WTC11 (cell line): Measurements from ENCODE around the gene KCNIP4.

Source experiments
- E2F5 ChIP-seq: sonication (generic); formaldehyde crosslinking; IDR thresholded peaks from 2 replicates; pipeline ENCODE4 v1.8.1; 2022; ENCODE audit warnings: mild to moderate bottlenecking, moderate library complexity, missing genetic modification reagents
- JUN ChIP-seq: sonication (generic); formaldehyde crosslinking; IDR thresholded peaks from 2 replicates; pipeline ENCODE4 v1.8.0; 2023; ENCODE audit warnings: mild to moderate bottlenecking, missing genetic modification reagents
- MAX ChIP-seq: sonication (generic); formaldehyde crosslinking; IDR thresholded peaks from 2 replicates; pipeline ENCODE4 v1.8.0; 2022; ENCODE audit warnings: mild to moderate bottlenecking, missing genetic modification reagents
- MYBL2 ChIP-seq: sonication (generic); formaldehyde crosslinking; IDR thresholded peaks from 2 replicates; pipeline ENCODE4 v1.8.1; 2023; ENCODE audit warnings: mild to moderate bottlenecking, moderate library complexity, missing genetic modification reagents
- RELA ChIP-seq: sonication (generic); formaldehyde crosslinking; IDR thresholded peaks from 2 replicates; pipeline ENCODE4 v1.8.1; 2022; ENCODE audit warnings: missing genetic modification reagents, mild to moderate bottlenecking, borderline replicate concordance
- STAT6 ChIP-seq: sonication (generic); formaldehyde crosslinking; conservative IDR thresholded peaks from 2 replicates; pipeline ENCODE4 v1.8.1; 2023; ENCODE audit warnings: mild to moderate bottlenecking, low read depth, missing genetic modification reagents, moderate library complexity
- USF2 ChIP-seq: sonication (generic); formaldehyde crosslinking; IDR thresholded peaks from 2 replicates; pipeline ENCODE4 v1.8.1; 2023; ENCODE audit warnings: mild to moderate bottlenecking, missing genetic modification reagents, moderate library complexity
- ZNF121 ChIP-seq: sonication (generic); formaldehyde crosslinking; IDR thresholded peaks from 2 replicates; pipeline ENCODE4 v1.8.0; 2023; ENCODE audit warnings: missing genetic modification reagents
- ZNF423 ChIP-seq: fragments of 250-450 bp; sonication (Bioruptor Pico); IDR thresholded peaks from 2 replicates; pipeline ENCODE4 v2.1.2; 2022; ENCODE audit warnings: mild to moderate bottlenecking, moderate library complexity
- TF ChIP-seq, protein P1 (sequence below): sonication (generic); formaldehyde crosslinking; IDR thresholded peaks from 2 replicates; pipeline ENCODE4 v1.8.0; 2022; ENCODE audit warnings: mild to moderate bottlenecking, missing genetic modification reagents
- TF ChIP-seq, protein P2 (sequence below): fragments of 200-600 bp; IDR thresholded peaks from 2 replicates; pipeline ENCODE4 v1.8.0; 2022; ENCODE audit warnings: antibody characterized with exemption
- TF ChIP-seq, protein P3 (sequence below): sonication (generic); formaldehyde crosslinking; IDR thresholded peaks from 2 replicates; pipeline ENCODE4 v1.8.0; 2023; ENCODE audit warnings: mild to moderate bottlenecking, missing genetic modification reagents
- TF ChIP-seq, protein P4 (sequence below): sonication (generic); formaldehyde crosslinking; IDR thresholded peaks from 2 replicates; pipeline ENCODE4 v1.8.1; 2022; ENCODE audit warnings: low read depth, mild to moderate bottlenecking, moderate library complexity, missing genetic modification reagents, borderline replicate concordance

DNA sequence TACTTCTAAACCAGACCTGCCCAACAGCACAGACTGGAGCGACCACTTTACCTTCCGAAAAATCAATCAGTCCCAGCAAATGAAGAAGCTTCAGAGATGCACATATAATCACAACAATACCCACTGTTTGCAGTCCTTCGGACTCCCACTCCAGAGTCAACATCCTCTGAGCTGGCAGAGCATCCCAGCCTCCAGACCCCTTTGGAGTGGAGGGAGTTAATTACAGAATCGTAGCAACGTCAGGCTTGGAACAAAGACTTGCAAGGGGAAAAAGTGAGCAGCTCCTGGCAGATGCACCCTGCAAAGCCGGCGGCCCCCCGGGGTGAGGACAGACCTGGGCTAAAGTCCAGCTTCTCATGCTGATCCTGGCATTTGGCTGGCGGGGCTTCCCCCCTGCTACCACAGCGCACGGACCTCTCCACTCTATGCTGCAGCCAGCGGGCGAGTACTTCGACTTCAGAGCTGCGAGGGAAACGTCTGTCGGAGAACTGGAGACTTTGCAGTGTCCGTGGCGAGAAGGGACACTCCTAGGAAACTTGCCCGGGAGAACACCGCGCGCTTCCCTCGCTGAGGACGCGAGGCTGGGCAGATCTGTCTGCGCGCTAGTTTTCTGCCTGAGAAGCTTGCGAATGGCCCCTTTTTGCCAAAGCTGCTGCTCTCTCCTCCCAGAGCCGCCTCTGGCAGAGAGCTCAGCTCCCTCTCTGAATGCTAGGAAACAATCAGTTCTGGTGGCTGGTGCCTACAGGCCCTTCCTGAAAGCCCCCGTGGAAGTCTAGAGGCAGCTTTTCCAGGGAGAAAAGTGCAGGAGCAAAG, 964.6 kb downstream of the KCNIP4 start:
- TF ChIP-seq E2F5 (CRISPR knock-in tag) (no peak), MYBL2 (CRISPR knock-in tag) (no peak), MAX (peak; percentile 18; the same call in 1 of the 2 replicates), RELA (CRISPR knock-in tag) (no peak), USF2 (CRISPR knock-in tag) (no peak), STAT6 (CRISPR knock-in tag) (no peak), JUN (CRISPR knock-in tag) (no peak), ZNF121 (CRISPR knock-in tag) (no peak), ZNF423 (CRISPR knock-in tag) (peak; percentile 62; the same call in 1 of the 2 replicates)
- TF ChIP-seq, protein P1, sequence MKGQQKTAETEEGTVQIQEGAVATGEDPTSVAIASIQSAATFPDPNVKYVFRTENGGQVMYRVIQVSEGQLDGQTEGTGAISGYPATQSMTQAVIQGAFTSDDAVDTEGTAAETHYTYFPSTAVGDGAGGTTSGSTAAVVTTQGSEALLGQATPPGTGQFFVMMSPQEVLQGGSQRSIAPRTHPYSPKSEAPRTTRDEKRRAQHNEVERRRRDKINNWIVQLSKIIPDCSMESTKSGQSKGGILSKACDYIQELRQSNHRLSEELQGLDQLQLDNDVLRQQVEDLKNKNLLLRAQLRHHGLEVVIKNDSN = no peak
- TF ChIP-seq, protein P2, sequence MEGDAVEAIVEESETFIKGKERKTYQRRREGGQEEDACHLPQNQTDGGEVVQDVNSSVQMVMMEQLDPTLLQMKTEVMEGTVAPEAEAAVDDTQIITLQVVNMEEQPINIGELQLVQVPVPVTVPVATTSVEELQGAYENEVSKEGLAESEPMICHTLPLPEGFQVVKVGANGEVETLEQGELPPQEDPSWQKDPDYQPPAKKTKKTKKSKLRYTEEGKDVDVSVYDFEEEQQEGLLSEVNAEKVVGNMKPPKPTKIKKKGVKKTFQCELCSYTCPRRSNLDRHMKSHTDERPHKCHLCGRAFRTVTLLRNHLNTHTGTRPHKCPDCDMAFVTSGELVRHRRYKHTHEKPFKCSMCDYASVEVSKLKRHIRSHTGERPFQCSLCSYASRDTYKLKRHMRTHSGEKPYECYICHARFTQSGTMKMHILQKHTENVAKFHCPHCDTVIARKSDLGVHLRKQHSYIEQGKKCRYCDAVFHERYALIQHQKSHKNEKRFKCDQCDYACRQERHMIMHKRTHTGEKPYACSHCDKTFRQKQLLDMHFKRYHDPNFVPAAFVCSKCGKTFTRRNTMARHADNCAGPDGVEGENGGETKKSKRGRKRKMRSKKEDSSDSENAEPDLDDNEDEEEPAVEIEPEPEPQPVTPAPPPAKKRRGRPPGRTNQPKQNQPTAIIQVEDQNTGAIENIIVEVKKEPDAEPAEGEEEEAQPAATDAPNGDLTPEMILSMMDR = no peak
- TF ChIP-seq, protein P3, sequence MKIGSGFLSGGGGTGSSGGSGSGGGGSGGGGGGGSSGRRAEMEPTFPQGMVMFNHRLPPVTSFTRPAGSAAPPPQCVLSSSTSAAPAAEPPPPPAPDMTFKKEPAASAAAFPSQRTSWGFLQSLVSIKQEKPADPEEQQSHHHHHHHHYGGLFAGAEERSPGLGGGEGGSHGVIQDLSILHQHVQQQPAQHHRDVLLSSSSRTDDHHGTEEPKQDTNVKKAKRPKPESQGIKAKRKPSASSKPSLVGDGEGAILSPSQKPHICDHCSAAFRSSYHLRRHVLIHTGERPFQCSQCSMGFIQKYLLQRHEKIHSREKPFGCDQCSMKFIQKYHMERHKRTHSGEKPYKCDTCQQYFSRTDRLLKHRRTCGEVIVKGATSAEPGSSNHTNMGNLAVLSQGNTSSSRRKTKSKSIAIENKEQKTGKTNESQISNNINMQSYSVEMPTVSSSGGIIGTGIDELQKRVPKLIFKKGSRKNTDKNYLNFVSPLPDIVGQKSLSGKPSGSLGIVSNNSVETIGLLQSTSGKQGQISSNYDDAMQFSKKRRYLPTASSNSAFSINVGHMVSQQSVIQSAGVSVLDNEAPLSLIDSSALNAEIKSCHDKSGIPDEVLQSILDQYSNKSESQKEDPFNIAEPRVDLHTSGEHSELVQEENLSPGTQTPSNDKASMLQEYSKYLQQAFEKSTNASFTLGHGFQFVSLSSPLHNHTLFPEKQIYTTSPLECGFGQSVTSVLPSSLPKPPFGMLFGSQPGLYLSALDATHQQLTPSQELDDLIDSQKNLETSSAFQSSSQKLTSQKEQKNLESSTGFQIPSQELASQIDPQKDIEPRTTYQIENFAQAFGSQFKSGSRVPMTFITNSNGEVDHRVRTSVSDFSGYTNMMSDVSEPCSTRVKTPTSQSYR = no peak
- TF ChIP-seq, protein P4, sequence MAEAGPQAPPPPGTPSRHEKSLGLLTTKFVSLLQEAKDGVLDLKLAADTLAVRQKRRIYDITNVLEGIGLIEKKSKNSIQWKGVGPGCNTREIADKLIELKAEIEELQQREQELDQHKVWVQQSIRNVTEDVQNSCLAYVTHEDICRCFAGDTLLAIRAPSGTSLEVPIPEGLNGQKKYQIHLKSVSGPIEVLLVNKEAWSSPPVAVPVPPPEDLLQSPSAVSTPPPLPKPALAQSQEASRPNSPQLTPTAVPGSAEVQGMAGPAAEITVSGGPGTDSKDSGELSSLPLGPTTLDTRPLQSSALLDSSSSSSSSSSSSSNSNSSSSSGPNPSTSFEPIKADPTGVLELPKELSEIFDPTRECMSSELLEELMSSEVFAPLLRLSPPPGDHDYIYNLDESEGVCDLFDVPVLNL = no peak
